Epithelial cell of esophagus (primary cell): Measurements from ENCODE around the gene RPL13A.
A peak's percentile ranks its signal among the peaks of the same experiment; 100 is the strongest.
"Not testable (repeated sequence)": the region's sequence is repeated elsewhere in the genome, so short reads cannot be mapped to it uniquely, and the experiment has no call there.

Experiments used
- DNase-seq: peaks from one replicate; pipeline ENCODE4 v3.0.0; 2010; ENCODE audit warnings: low read depth
- H3K4me3 ChIP-seq: 2 replicates; pipeline ENCODE4 v1.5.1; 2011; ENCODE audit warnings: mild to moderate bottlenecking, low read length, control low read depth
- TF ChIP-seq, protein P1 (sequence below): IDR thresholded peaks from 2 replicates; pipeline ENCODE4 v1.5.1; 2011; ENCODE audit warnings: low read depth, mild to moderate bottlenecking, low read length, control low read depth, inconsistent platforms; ENCODE audit not compliant: insufficient read depth; ENCODE audit errors: missing control alignments

RPL13A gene

DNA sequence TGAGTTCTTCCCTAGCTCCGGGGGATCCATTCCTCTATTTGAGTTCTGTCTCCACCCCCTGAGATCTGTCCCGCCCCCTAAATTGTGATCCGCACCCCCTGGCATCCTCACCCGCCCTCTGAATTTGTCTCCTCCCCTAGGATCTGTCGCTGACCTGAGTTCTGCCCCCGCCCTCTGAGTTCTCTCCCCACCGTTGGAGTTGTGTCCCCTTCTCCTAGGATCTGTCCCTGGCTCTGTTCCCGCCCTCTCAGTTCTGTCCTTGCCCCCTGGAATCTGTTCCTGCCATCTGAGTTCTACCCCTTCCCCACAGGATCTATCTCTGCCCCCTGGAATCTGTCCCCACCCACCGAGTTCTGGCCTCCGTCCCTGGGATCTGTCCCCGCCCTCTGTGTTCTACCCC lies 45.1 kb upstream of the RPL13A start:
- no peak for DNase-seq
- TF ChIP-seq, protein P1, sequence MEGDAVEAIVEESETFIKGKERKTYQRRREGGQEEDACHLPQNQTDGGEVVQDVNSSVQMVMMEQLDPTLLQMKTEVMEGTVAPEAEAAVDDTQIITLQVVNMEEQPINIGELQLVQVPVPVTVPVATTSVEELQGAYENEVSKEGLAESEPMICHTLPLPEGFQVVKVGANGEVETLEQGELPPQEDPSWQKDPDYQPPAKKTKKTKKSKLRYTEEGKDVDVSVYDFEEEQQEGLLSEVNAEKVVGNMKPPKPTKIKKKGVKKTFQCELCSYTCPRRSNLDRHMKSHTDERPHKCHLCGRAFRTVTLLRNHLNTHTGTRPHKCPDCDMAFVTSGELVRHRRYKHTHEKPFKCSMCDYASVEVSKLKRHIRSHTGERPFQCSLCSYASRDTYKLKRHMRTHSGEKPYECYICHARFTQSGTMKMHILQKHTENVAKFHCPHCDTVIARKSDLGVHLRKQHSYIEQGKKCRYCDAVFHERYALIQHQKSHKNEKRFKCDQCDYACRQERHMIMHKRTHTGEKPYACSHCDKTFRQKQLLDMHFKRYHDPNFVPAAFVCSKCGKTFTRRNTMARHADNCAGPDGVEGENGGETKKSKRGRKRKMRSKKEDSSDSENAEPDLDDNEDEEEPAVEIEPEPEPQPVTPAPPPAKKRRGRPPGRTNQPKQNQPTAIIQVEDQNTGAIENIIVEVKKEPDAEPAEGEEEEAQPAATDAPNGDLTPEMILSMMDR = no peak
- peak overlapping the region; percentile 71 for H3K4me3 ChIP-seq

DNA sequence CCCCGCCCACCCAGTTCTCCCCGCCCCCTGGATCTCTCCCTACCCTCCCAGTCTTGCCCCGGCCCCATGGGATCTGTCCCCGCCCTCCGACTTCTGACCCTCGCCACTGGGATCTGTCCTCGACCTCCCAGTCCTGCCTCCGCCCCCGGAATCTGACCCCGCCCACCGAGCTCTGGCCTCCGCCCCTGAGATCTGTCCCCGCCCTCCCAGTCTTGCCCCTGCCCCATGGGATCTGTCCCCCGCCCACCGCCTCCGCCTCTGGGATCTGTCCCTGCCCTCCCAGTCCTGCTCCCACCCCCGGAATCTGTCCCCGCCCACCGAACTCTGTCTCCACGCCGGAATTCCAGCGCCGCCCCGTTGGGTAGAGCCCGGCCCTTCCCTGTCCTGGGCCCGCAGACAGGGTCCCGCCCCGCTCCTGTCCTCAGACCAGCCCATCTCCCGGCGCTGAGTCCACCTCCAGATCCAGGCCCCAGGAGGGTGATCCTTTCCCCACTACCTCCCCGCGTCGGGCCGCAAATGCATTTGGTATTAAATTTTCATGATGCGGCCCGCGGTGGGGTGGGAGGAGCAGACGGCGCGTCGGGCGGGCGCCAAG lies 44.5 kb upstream of the RPL13A start:
- DNase-seq = peak; percentile 95
- TF ChIP-seq, protein P1 = no peak
- H3K4me3 ChIP-seq = peak overlapping the region; percentile 71

DNA sequence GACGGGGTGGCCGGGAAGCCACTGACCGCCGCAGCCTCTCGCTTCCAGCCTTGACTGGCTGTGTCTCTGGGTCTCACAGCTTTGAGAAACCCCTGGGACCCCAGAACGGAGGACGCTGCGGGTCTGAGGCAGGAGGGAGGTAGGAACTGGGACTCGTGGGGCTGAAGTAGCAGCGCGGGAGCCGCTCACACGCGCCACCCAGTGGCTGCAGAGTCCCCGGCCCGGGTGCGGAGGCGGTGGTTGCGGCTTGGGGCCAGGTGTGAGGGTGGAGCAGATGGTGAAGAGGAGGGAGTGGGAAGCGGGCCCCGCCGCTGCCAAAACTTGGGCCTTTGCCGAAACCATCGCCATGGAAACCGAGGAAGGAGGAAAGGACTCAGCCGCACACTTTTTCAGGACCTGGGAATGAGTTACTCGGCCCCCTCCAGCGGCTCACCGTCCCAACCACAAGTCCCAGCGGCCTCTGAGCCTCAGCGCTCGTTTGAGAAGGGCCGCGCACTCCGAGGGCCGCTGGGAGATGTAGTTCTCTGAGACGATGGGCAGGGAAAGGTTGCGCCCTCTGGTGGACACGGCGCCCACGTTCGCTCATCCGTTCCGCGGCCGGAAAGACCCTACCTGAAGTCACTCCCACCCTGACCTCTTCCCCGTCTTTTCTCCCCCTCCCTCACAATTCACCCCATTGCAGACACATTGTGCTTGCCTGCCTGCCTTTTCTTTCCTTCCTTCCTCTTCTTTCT lies 43.9 kb upstream of the RPL13A start:
- H3K4me3 ChIP-seq = peak overlapping the region; percentile 71
- DNase-seq = peak; percentile 94
- TF ChIP-seq, protein P1 = peak; percentile 72

DNA sequence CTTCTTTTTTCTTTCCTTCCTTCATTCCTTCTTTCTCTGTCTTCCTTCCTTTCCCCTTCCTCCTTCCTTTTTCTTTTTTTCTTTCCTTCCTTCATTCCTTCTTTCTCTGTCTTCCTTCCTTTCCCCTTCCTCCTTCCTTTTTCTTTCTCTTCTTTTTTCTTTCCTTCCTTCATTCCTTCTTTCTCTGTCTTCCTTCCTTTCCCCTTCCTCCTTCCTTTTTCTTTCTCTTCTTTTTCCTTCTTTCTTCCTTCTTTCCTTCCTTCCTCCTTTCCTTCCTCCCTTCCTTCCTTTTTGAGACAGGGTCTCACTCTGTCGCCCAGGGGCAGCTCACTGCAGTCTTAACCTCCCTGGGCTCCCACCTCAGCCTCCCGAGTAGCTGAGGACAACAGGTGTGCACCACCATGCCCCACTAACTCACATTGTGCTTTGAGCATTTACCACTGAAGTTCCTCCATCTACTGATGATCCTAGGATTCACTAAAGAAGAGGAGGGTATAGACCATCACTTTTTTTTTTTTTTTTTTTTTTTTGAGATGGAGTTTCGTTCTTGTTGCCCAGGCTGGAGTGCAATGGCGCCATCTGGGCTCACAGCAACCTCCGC lies 43.2 kb upstream of the RPL13A start:
- not testable (repeated sequence) for DNase-seq, H3K4me3 ChIP-seq

DNA sequence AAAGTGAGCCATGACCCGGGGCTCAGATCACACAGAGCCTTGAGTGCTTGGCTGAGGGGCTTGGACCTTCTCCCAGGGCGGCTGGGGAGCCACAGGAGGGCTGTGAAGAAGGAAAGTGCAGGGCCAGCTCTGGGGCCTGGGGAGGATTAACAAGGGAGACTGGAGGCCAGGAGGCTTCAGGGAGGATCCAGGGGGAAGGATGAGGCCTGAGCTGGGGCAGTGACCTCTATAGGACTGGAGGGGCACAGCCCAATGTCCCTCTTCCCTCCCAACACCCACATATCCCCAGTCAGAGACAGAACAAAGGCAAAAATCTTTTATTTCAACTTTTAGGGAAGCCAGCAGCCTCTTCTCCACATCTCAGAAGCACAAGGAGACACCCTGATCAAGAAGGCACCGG lies 41.4 kb upstream of the RPL13A start:
- H3K4me3 ChIP-seq = no peak overlapping the region
- TF ChIP-seq, protein P1 = no peak
- no peak for DNase-seq

DNA sequence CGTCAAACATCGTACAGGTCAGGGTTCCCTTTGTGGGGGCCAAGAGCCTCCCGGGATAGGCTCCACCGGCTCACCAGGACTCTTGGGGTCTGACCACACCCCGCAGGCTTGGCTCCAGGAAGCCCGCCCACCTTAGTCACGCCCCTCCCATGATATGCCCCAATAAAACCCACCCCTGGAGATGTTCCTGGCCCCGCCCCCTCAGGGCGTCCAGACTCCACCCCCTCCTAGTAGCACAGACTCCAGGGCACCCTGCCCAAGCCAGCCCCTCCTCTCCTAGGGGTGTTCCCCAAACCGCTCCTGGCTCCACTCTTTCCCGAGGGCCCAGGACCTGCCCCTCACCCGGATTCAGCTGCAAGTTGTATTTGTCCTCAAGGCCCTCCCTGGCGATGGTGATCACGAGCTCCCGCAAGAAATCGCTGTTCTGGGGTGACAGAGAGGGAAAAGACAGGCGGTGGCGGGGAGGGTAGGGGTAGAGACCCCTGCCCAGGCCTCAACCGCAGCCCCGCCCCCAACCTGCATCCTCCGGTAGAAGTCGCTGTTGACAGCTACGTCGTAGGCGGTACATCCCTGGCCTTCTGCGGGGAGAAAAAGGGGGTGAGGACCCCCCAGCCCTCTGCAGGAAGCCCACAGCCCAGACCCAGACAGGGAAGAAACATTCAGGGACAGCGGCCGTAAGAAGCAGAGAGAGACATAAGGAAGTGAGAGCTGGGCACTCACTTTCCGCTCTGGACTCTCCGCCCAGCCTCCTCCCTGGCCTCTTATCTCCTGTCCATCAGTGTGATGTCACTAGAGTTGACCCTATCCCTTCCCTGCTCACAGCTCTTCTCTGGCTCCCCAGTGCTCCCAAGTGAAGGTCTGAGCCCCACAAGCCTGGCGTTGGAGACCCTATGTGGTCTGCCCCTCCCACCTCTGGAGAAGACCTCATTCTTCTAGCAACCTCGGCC lies 39.6 kb upstream of the RPL13A start:
- no peak overlapping the region for H3K4me3 ChIP-seq
- TF ChIP-seq, protein P1 = no peak
- peak; percentile 24 for DNase-seq

- H3K4me3 ChIP-seq = no peak overlapping the region
- TF ChIP-seq, protein P1 = no peak
- no peak for DNase-seq
Observed at GRCh38 chr19:49448432-49448786, 39.0 kb upstream of the RPL13A start.
